Measurements from ENCODE around the gene VSIR. TPM values are rescaled to one million over a fixed set of nuclear protein-coding genes. Genes with fewer than 3 reads are reported as not detected.

VSIR gene
- total and polyA plus RNA-seq, 9 of the 15 experiments (the other 6 are each of a cell fraction or from before 2014, with no cell fraction given) = 0.14 to 20.5 (median 9.3) TPM

- no peak for TF ChIP-seq CREB3 (tag; conservative IDR thresholded peaks at IDR 0.05; ENCODE audit: low read depth)
- TF ChIP-seq ESRRB (CRISPR knock-in tag; IDR thresholded peaks at IDR 0.05; ENCODE audit: borderline replicate concordance) = no peak
- TF ChIP-seq USF1 (CRISPR knock-in tag; IDR thresholded peaks at IDR 0.05) = peak; percentile 24; the same call in 1 of the 2 replicates
- TF ChIP-seq SMARCB1 (IDR thresholded peaks at IDR 0.05; ENCODE audit: insufficient read length, low read depth) = no peak
- TF ChIP-seq TRIM24 (IDR thresholded peaks at IDR 0.05) = peak; percentile 19 to 63; a peak in 1 of 4 replicates
- TF ChIP-seq KDM1A (IDR thresholded peaks at IDR 0.05) = peak in 1 of 2 experiments; percentile 58; a peak in 2 of 4 replicates
- TF ChIP-seq FUS (optimal IDR thresholded peaks at IDR 0.05; ENCODE audit: low read depth, low read length) = no peak
- peak in 1 of 2 experiments; percentile 57; a peak in 1 of 4 replicates for TF ChIP-seq ZNF639 (CRISPR knock-in tag; conservative IDR thresholded peaks at IDR 0.05 in 1 of 2, IDR thresholded peaks at IDR 0.05 in 1 of 2)
- peak; percentile 57 for TF ChIP-seq ETV1 (tag; conservative IDR thresholded peaks at IDR 0.05; ENCODE audit: low read depth)
- TF ChIP-seq CEBPB (tag; IDR thresholded peaks at IDR 0.05) = peak; percentile 36
- TF ChIP-seq RBM25 (IDR thresholded peaks at IDR 0.05; ENCODE audit: low read depth, low read length, severe bottlenecking) = peak; percentile 79
- no peak for TF ChIP-seq CBX5 (IDR thresholded peaks at IDR 0.05; ENCODE audit: borderline replicate concordance, low read depth)
- peak; percentile 62; the same call in 1 of the 2 replicates for TF ChIP-seq LEF1 (IDR thresholded peaks at IDR 0.05)
- peak; percentile 13; the same call in 1 of the 2 replicates for TF ChIP-seq HDAC2 (IDR thresholded peaks at IDR 0.05)
- TF ChIP-seq SIN3B (IDR thresholded peaks at IDR 0.05; ENCODE audit: low read depth) = peak; percentile 12; the same call in 1 of the 2 replicates
- no peak for TF ChIP-seq NFE2 (IDR thresholded peaks at IDR 0.05; ENCODE audit: low read depth)
Measured at GRCh38 chr10:71727738-71728737, 45.3 kb downstream of the VSIR start (continued).
